Calu3 (cell line): Measurements from ENCODE around the gene CHRNA4. TPM values are rescaled to one million over a fixed set of nuclear protein-coding genes. Genes with fewer than 3 reads are reported as not detected.

Source experiments
- BruUV-seq: library from RNA; stranded (reverse); fragments of 400-500 nt; replicated peaks from 2 replicates; lab custom pipeline; 2021; lab: Mats Ljungman, UMichigan
- CTCF ChIA-PET: fragments of 300-600 bp; sonication (Branson Sonifier 250); formaldehyde crosslinking; loops from one replicate; lab custom pipeline; 2022; ENCODE audit warnings: antibody characterized with exemption; lab: Charles Lee
- DNase-seq: peaks from one replicate; pipeline ENCODE4 v3.0.0; 2022
- H3K27ac Mint-ChIP-seq: one replicate; pipeline ENCODE4 v1.8.0; 2022; ENCODE audit warnings: mixed read lengths; ENCODE audit not compliant: unreplicated experiment
- H3K27me3 Mint-ChIP-seq: one replicate; pipeline ENCODE4 v1.8.0; 2022; ENCODE audit warnings: mixed read lengths; ENCODE audit not compliant: unreplicated experiment
- H3K36me3 Mint-ChIP-seq: one replicate; pipeline ENCODE4 v1.8.0; 2022; ENCODE audit warnings: mild to moderate bottlenecking, moderate library complexity, mixed read lengths; ENCODE audit not compliant: insufficient read depth, unreplicated experiment
- H3K4me1 Mint-ChIP-seq: one replicate; pipeline ENCODE4 v1.8.0; 2022; ENCODE audit warnings: mild to moderate bottlenecking, low read depth, mixed read lengths; ENCODE audit not compliant: unreplicated experiment
- H3K4me3 Mint-ChIP-seq: one replicate; pipeline ENCODE4 v1.8.0; 2022; ENCODE audit warnings: mild to moderate bottlenecking, low read depth, moderate library complexity, mixed read lengths; ENCODE audit not compliant: unreplicated experiment
- H3K9me3 Mint-ChIP-seq: one replicate; pipeline ENCODE4 v1.8.0; 2022; ENCODE audit warnings: low read depth, mixed read lengths; ENCODE audit not compliant: unreplicated experiment
- intact Hi-C: fragments of 100-400 bp; cut with micrococcal nuclease; formaldehyde crosslinking; loops from one replicate; pipeline ENCODE4 v1.10.0; 2022; ENCODE audit not compliant: unreplicated experiment
- total RNA-seq: library from RNA; stranded (reverse); gene quantifications from 2 replicates; pipeline ENCODE4 v1.2.3, GENCODE V29; 2022
- TF ChIP-seq, protein P1 (sequence below): fragments of 200-600 bp; IDR thresholded peaks from one replicate; pipeline ENCODE4 v1.8.0; 2022; ENCODE audit warnings: antibody characterized with exemption; ENCODE audit not compliant: unreplicated experiment

The CHRNA4 gene
- total RNA-seq, 1 experiment from 2014 or later: not detected

DNA sequence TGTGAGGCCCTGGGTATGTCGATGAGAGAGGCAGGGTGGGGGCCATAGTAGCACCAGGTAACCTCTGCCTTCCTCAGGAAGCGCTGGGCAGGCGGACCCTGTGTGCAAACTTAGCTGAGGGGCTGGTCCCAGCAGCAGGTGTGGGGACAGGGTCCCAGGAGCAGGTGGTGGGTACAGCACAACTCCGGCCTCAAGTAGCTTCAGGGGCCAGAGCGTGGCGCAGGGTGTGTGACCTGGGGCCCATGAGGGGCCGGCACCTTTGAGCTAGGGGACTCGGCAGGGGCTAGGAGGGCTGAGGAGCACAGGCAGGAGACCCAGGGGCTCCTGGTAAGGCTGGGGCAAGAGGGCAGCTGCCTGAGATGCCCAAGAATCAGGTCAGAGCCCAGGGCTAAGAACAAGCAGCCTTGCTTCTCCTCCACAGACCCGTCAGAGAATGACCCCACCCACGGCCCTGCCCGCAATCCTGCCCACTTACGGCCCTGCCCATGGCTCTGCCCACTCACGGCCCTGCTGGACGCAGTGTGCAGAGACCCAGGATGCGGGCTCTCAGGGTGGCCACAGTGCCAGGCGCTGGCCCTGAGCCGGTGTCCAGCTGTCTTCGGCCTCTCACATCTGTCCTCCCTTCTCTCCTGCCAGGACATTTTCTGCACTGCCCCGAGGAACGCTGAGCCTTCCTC is 30.9 kb downstream of the CHRNA4 start:
- CTCF ChIA-PET: interaction anchor here (1.0 kb wide), 1 partner anchor 17 kb away, joined by 3 read pairs; no protein-coding TSS in a partner anchor
- BruUV-seq: no TSS peak
- TF ChIP-seq, protein P1, sequence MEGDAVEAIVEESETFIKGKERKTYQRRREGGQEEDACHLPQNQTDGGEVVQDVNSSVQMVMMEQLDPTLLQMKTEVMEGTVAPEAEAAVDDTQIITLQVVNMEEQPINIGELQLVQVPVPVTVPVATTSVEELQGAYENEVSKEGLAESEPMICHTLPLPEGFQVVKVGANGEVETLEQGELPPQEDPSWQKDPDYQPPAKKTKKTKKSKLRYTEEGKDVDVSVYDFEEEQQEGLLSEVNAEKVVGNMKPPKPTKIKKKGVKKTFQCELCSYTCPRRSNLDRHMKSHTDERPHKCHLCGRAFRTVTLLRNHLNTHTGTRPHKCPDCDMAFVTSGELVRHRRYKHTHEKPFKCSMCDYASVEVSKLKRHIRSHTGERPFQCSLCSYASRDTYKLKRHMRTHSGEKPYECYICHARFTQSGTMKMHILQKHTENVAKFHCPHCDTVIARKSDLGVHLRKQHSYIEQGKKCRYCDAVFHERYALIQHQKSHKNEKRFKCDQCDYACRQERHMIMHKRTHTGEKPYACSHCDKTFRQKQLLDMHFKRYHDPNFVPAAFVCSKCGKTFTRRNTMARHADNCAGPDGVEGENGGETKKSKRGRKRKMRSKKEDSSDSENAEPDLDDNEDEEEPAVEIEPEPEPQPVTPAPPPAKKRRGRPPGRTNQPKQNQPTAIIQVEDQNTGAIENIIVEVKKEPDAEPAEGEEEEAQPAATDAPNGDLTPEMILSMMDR: no peak
- peaks cover 86% of the 10 kb centered on the region for H3K27me3 Mint-ChIP-seq
- no peak overlapping the region for H3K27ac Mint-ChIP-seq
- peaks cover 5% of the 10 kb centered on the region for H3K36me3 Mint-ChIP-seq
- DNase-seq: no peak
- intact Hi-C loops: no loop called here
- no peaks in the 10 kb centered on the region for H3K4me1 Mint-ChIP-seq
- peaks cover 5% of the 10 kb centered on the region for H3K9me3 Mint-ChIP-seq
- no peak overlapping the region for H3K4me3 Mint-ChIP-seq

DNA sequence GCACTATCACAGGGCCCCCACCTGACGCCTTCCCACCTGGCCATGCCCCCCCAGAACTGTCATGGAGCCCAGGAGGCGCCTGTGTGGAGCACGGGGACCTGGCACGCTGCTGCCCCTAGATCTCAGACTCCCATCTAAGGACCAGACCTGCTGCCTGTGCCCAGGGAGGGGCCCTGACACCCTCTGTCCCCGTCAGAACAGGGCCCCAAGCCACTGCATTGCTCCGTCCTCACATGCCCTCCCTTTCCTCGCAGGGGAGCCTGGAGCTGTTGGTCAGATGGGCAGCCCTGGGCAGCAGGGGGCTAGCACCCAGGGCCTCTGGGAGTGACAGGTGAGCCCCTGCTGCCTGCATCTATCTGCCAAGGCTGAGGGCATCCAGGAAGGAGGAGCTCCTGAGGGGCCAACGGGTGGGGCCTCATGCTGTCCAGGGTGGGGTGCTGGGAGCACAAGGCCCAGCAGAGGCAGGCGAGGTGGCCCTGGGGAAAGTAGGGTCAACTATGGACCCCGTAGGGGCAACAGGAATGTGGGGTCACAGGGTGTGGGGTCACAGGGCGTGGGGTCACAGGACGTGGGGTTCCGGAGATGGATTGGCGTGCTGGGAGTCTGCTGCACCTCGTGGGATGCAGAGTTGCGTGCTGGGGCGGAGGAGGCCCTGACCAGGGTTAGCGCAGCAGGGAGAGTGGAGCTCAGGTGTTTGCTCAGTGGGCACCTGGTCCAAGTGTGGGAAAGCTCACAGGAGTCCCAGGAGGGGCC is 31.6 kb downstream of the CHRNA4 start:
- H3K27ac Mint-ChIP-seq: no peak overlapping the region
- CTCF ChIA-PET: no interaction called here
- TF ChIP-seq, protein P1: no peak
- H3K9me3 Mint-ChIP-seq: peaks cover 5% of the 10 kb centered on the region
- H3K4me1 Mint-ChIP-seq: no peaks in the 10 kb centered on the region
- peaks cover 86% of the 10 kb centered on the region for H3K27me3 Mint-ChIP-seq
- intact Hi-C loops: no loop called here
- DNase-seq: no peak
- no TSS peak for BruUV-seq
- H3K36me3 Mint-ChIP-seq: peaks cover 5% of the 10 kb centered on the region
- no peak overlapping the region for H3K4me3 Mint-ChIP-seq

DNA sequence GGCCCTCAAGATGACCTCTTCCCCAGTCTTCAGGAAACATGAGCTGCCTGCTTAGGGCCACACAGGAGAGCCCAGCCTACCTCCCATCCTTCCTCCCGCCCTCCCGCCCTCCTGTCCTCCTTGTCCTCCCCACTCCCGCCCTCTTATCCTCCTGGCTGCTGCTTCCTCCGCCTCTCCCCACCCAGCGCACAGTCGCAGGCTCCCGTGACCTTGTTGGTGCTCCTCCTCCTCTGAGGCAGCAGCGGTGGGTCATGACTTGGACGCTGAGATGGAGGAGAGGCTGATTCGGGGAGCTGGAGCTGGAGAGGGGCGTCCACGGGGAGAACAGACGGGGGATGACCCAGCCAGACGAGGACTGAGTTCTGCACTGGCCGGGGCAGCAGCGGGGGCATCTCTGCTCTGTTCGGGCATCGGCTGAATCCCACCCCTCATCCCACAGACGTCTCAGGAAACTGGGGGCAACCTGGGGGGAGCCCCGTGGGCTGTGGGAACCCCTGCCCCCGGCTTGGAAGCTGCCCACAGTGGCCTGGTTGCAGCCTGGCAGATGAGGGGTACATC is 32.4 kb downstream of the CHRNA4 start:
- H3K4me1 Mint-ChIP-seq: no peaks in the 10 kb centered on the region
- H3K36me3 Mint-ChIP-seq: peaks cover 5% of the 10 kb centered on the region
- TF ChIP-seq, protein P1: no peak
- no TSS peak for BruUV-seq
- peaks cover 86% of the 10 kb centered on the region for H3K27me3 Mint-ChIP-seq
- H3K27ac Mint-ChIP-seq: no peak overlapping the region
- intact Hi-C loops: no loop called here
- CTCF ChIA-PET: no interaction called here
- DNase-seq: no peak
- no peak overlapping the region for H3K4me3 Mint-ChIP-seq
- H3K9me3 Mint-ChIP-seq: peaks cover 5% of the 10 kb centered on the region

DNA sequence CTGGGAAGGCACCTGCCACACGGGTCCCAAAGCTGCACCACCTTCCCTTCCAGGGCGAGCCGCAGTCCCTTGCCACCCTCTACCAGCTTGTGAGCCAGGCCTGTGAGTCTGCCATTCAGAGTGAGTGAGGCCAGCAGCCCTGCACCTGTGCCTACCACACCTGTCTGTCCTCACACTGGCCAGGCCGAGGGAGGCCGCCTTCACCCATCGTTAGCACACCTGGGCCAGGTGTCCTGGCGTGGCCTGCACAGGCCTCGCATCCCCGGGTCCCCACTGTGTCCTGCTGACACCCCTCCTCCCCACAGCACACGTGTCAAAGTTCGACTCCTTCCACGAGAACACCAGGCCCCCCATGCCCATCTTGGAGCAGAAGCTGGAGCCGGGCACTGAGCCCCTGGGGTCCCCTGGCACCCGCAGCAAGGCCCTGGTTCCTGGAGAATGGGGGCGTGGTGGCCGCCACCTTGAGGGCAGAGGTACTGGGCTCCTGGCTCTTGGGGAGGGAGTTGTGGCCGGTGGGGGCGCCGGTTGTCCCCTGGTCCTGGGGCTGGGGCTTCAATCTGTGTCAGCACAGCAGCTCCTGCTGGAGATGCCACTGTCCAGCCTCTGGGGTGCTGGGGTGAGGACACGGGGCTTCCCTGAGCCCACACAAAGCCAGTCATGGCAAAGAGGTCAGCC is 33.0 kb downstream of the CHRNA4 start:
- Mint-ChIP-seq H3K27ac (no peak overlapping the region), H3K36me3 (no peaks in the 10 kb centered on the region), H3K9me3 (peaks cover 3% of the 10 kb centered on the region), H3K4me3 (no peak overlapping the region), H3K27me3 (peaks cover 86% of the 10 kb centered on the region), H3K4me1 (no peaks in the 10 kb centered on the region)
- DNase-seq: no peak
- BruUV-seq: no TSS peak
- intact Hi-C loops: no loop called here
- TF ChIP-seq, protein P1: no peak
- CTCF ChIA-PET: no interaction called here
